Epithelial cell of proximal tubule (primary cell): Measurements from ENCODE around the gene ZKSCAN8. TPM values are rescaled to one million over a fixed set of nuclear protein-coding genes. Genes with fewer than 3 reads are reported as not detected.
A peak's percentile ranks its signal among the peaks of the same experiment; 100 is the strongest.
"Not testable (repeated sequence)": the region's sequence is repeated elsewhere in the genome, so short reads cannot be mapped to it uniquely, and the experiment has no call there.

Source experiments
- DNase-seq: peaks from one replicate; pipeline ENCODE4 v3.0.0-alpha.2; 2011; ENCODE audit warnings: low read depth
- H3K4me3 ChIP-seq: 2 replicates; pipeline ENCODE4 v1.5.1; 2011; ENCODE audit warnings: low read depth, mild to moderate bottlenecking, low read length
- total RNA-seq: library from RNA; depleted of rRNA; stranded (reverse); fragments of >200 nt; gene quantifications from 2 replicates; pipeline ENCODE4 v1.2.3, GENCODE V29; 2015
- TF ChIP-seq, protein P1 (sequence below): conservative IDR thresholded peaks from 2 replicates; pipeline ENCODE4 v1.5.1; 2012; ENCODE audit warnings: low read depth, mild to moderate bottlenecking, low read length

ZKSCAN8 gene
- total RNA-seq = 5.0 and 8.4 TPM in 2 replicates

GRCh38 chr6:28141500-28142329, at the start of gene ZKSCAN8:
TSS of gene ZKSCAN8 (plus strand) at chr6:28141883. CDS start at chr6:28148408, 6,525 bp downstream.
- DNase-seq = peak; percentile 42
- TF ChIP-seq, protein P1, sequence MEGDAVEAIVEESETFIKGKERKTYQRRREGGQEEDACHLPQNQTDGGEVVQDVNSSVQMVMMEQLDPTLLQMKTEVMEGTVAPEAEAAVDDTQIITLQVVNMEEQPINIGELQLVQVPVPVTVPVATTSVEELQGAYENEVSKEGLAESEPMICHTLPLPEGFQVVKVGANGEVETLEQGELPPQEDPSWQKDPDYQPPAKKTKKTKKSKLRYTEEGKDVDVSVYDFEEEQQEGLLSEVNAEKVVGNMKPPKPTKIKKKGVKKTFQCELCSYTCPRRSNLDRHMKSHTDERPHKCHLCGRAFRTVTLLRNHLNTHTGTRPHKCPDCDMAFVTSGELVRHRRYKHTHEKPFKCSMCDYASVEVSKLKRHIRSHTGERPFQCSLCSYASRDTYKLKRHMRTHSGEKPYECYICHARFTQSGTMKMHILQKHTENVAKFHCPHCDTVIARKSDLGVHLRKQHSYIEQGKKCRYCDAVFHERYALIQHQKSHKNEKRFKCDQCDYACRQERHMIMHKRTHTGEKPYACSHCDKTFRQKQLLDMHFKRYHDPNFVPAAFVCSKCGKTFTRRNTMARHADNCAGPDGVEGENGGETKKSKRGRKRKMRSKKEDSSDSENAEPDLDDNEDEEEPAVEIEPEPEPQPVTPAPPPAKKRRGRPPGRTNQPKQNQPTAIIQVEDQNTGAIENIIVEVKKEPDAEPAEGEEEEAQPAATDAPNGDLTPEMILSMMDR = no peak
- peak within 1 kb of the TSS; percentile 89 for H3K4me3 ChIP-seq

GRCh38 chr6:28102222-28102621, 39.5 kb upstream of the ZKSCAN8 start:
- DNase-seq, H3K4me3 ChIP-seq: not testable (repeated sequence)

DNA sequence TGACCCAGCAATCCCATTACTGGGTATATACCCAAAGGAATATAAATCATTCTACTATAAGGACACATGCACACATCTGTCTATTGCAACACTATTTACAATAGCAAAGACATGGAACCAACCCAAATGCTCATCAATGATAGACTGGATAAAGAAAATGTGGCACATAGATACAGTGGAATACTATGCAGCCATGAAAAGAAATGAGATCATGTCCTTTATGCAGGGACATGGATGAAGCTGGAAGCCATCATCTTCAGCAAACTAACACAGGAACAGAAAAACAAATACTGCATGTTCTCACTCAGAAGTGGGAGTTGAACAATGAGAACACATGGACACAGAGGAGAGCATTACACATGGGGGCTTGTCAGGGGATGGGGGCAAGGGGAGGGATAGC, 39.0 kb upstream of the ZKSCAN8 start:
- H3K4me3 ChIP-seq, DNase-seq: not testable (repeated sequence)

DNA sequence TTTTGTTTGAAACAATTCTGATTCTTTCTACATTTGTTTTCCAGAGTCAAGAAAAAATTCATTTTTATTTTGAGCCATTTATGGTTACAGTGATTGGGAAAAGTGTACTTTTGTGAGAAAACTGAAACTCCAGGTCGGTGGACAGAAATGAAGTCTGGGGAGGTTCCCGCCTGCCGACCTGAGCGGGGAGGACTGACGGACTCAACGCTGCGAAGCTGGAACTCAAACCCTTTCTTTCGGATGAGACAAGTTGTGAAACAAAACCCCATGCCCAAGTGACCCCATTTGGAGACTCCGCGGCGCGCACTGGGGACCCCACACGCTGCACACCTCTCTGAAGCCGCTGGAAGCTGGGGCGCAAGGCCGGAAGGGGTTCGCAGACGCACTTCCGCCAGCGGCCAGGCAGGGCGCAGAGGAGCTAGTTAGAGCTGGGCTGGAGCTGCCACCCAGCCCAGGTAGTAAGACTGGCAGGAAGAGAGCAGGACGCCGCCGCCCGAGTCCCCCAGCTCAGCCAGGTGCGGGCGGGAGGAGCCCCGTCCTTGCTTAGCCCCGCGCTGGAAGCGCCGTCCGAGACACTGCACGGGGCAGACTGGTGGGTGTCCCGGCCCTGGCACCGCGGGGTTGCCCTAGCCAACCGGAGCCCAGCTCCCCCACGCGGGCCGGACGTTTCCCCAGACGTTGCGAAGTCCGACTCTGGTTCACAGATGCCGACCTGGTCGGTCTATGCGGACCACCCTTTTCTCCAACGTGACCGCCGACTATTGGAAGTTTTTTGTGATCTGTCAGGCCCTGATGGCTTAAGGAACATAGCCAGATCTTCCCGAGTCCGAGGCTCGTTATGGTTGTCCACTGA, 37.1 kb upstream of the ZKSCAN8 start:
- TF ChIP-seq, protein P1 = peak; percentile 57

DNA sequence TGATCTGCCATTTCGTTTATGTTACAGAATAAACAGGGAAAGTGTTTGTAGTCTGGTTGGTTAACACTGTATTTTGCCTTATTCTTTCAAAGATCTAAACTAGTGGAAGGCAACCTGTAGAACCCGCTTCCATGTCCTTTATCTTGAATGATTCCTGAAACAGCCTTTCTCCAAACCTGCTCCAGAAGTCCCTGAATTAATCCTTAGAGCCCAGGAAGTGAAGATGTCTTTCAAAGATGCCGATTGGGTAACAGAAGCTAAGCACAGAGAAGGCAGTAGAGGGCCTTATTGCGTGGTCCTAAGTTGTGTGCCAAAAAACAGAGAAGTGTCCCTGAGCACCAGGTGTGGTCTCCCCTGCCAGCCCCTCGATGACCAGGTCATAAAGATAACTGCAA, 36.4 kb upstream of the ZKSCAN8 start:
- peak overlapping the region; percentile 69 for H3K4me3 ChIP-seq
- DNase-seq = no peak
- TF ChIP-seq, protein P1 = no peak

More for the DNA sequence above, 37.1 kb upstream of the ZKSCAN8 start:
- peak overlapping the region; percentile 69 for H3K4me3 ChIP-seq
- DNase-seq = no peak

DNA sequence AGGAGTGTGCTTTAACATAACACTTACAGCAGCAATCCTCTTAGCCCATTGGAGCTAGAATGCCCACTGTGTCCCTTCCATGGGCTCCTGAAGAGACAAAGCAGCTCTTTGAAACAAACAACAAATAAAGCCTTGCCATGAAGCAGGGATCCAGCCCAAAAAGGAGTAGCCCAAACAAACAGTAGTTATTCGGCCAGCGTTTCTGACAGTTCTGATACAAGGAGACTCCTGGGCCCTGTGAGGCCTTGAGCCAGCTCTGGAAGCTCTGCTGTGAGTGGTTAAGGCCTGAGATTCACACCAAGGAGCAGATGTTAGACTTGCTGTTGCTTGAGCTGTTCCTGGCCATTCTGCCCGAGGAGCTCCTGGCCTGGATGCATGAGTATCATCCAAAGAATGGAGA, 34.2 kb upstream of the ZKSCAN8 start:
- TF ChIP-seq, protein P1 = no peak
- no peak overlapping the region for H3K4me3 ChIP-seq
- no peak for DNase-seq

DNA sequence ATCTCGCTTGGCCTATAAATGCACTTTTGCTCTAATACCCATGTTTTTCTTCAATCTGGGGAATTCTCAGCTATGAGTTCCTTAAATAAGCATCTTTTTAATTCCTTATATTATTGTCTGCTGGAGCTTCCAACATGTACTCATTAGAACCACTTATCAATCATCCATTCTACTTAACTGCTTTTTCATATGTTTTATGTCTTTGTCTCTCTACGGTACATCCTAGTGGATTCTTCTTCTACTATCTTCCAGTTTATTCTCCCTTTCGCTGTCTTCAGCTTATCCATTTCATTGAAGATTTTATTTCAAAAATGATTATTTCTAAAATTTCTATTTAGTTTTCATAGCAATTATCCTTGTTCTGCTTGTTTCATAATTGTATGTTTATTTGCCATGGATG, 29.7 kb upstream of the ZKSCAN8 start:
- no peak for DNase-seq
- TF ChIP-seq, protein P1 = no peak
- H3K4me3 ChIP-seq = no peak overlapping the region

DNA sequence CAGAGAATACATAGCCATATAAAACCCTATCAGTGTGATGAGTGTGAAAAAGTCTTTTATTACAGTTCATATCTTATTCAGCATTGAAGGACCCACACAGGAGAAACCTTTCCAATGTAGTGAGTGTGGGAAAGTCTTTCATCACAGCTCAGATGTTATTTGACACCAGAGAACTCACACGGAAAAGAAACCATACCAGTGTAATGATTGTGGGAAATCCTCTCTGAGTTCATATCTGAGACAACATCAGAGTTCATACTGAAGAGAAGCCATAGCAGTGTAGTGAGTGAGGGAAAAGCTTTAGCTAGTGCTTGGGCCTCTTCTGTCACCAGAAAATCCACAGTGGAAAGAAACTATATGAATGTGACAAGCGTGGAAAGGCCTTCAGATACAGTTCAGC, 25.9 kb upstream of the ZKSCAN8 start:
- no peak overlapping the region for H3K4me3 ChIP-seq
- TF ChIP-seq, protein P1 = no peak
- DNase-seq = no peak
